Astrocyte (in vitro differentiated cells and primary cell): Measurements from ENCODE around the gene PROX2. TPM values are rescaled to one million over a fixed set of nuclear protein-coding genes. Genes with fewer than 3 reads are reported as not detected.

ENCODE experiments used
- DNase-seq: peaks from one replicate; pipeline ENCODE4 v3.0.0-alpha.2; 2010; ENCODE audit warnings: low read depth
- FAIRE-seq: peaks from 2 replicates; lab custom pipeline; 2011; peaks lifted over from hg19 to GRCh38; lab: Jason Lieb, UNC
- H2AFZ ChIP-seq: 2 replicates; pipeline ENCODE4 v1.6.0; 2012; ENCODE audit warnings: low read depth, low read length, inconsistent platforms
- H3K27ac ChIP-seq: 2 replicates; pipeline ENCODE4 v1.5.1; 2011; ENCODE audit warnings: low read depth, low read length, inconsistent platforms
- H3K27me3 ChIP-seq: 2 replicates; pipeline ENCODE4 v1.6.0; 2011; ENCODE audit warnings: low read length, inconsistent platforms; ENCODE audit not compliant: insufficient read depth
- H3K36me3 ChIP-seq: 2 replicates; pipeline ENCODE4 v1.5.1; 2011; ENCODE audit warnings: low read length, inconsistent platforms; ENCODE audit not compliant: insufficient read depth
- H3K4me1 ChIP-seq: 2 replicates; pipeline ENCODE4 v1.5.1; 2011; ENCODE audit warnings: low read length, inconsistent platforms; ENCODE audit not compliant: insufficient read depth
- H3K4me2 ChIP-seq: 2 replicates; pipeline ENCODE4 v1.6.0; 2012; ENCODE audit warnings: low read length, inconsistent platforms
- H3K4me3 ChIP-seq: 2 replicates; pipeline ENCODE4 v1.5.1; 2011; ENCODE audit warnings: low read depth, mild to moderate bottlenecking, low read length, inconsistent platforms; ENCODE audit not compliant: insufficient read depth
- H3K79me2 ChIP-seq: 2 replicates; pipeline ENCODE4 v1.6.0; 2012; ENCODE audit warnings: mild to moderate bottlenecking, low read length, inconsistent platforms; ENCODE audit not compliant: insufficient read depth
- H3K9ac ChIP-seq: 2 replicates; pipeline ENCODE4 v1.6.0; 2012; ENCODE audit warnings: mild to moderate bottlenecking, low read length, inconsistent platforms
- H3K9me3 ChIP-seq: 2 replicates; pipeline ENCODE4 v1.5.1; 2012; ENCODE audit warnings: low read depth, mild to moderate bottlenecking, low read length, inconsistent platforms; ENCODE audit not compliant: insufficient read depth
- H4K20me1 ChIP-seq: 2 replicates; pipeline ENCODE4 v1.6.0; 2012; ENCODE audit warnings: low read length, inconsistent platforms; ENCODE audit not compliant: insufficient read depth
- H3K27ac Mint-ChIP-seq: one replicate; pipeline ENCODE4 v1.8.0; 2021; ENCODE audit warnings: mild to moderate bottlenecking, mixed read lengths; ENCODE audit not compliant: unreplicated experiment
- H3K27me3 Mint-ChIP-seq: one replicate; pipeline ENCODE4 v1.8.0; 2021; ENCODE audit warnings: low read depth, mixed read lengths; ENCODE audit not compliant: unreplicated experiment
- H3K36me3 Mint-ChIP-seq: one replicate; pipeline ENCODE4 v1.8.0; 2021; ENCODE audit warnings: low read depth, mixed read lengths; ENCODE audit not compliant: unreplicated experiment
- H3K4me1 Mint-ChIP-seq: one replicate; pipeline ENCODE4 v1.8.0; 2021; ENCODE audit warnings: low read depth, mixed read lengths; ENCODE audit not compliant: unreplicated experiment
- H3K4me3 Mint-ChIP-seq: one replicate; pipeline ENCODE4 v1.8.0; 2021; ENCODE audit warnings: mild to moderate bottlenecking, moderate library complexity, mixed read lengths; ENCODE audit not compliant: unreplicated experiment
- H3K9me3 Mint-ChIP-seq: one replicate; pipeline ENCODE4 v1.8.0; 2021; ENCODE audit warnings: mild to moderate bottlenecking, mixed read lengths; ENCODE audit not compliant: unreplicated experiment
- CTCF ChIP-seq: IDR thresholded peaks from 2 replicates; pipeline ENCODE4 v1.5.1; 2011; ENCODE audit warnings: low read depth, mild to moderate bottlenecking, inconsistent platforms, low read length, moderate library complexity; ENCODE audit not compliant: insufficient read depth
- EZH2 ChIP-seq: IDR thresholded peaks from 2 replicates; pipeline ENCODE4 v1.6.1; 2012; ENCODE audit warnings: mild to moderate bottlenecking, low read length, inconsistent platforms; ENCODE audit not compliant: insufficient read depth
- total RNA-seq: library from RNA; stranded (reverse); gene quantifications from 2 replicates; pipeline ENCODE4 v1.2.1, GENCODE V29; 2021

The PROX2 gene
- total RNA-seq, 1 donor from 2014 or later, result not detected

- peaks cover 12% of the 10 kb centered on the region for H3K4me1 Mint-ChIP-seq
- DNase-seq (no peak), FAIRE-seq (no peak)
- Histone ChIP-seq H3K4me1 (peaks cover 3% of the 10 kb centered on the region), H2AFZ (no peak overlapping the region), H3K27me3 (peaks cover 2% of the 10 kb centered on the region), H3K36me3 (no peaks in the 10 kb centered on the region), H3K79me2 (no peaks in the 10 kb centered on the region), H3K4me3 (no peak overlapping the region), H3K27ac (no peak overlapping the region), H3K9me3 (no peaks in the 10 kb centered on the region), H3K9ac (no peak overlapping the region), H4K20me1 (no peaks in the 10 kb centered on the region), H3K4me2 (no peak overlapping the region)
- H3K9me3 Mint-ChIP-seq, result no peaks in the 10 kb centered on the region
- H3K4me3 Mint-ChIP-seq, result no peak overlapping the region
- TF ChIP-seq CTCF (no peak), EZH2 (no peak)
- no peak overlapping the region for H3K27ac Mint-ChIP-seq
- H3K36me3 Mint-ChIP-seq, result peaks cover 2% of the 10 kb centered on the region
- peaks cover 11% of the 10 kb centered on the region for H3K27me3 Mint-ChIP-seq
These were observed 17.9 kb downstream of the PROX2 start for GRCh38 chr14:74858022-74858421.

- DNase-seq (no peak), FAIRE-seq (no peak)
- Histone ChIP-seq H3K9me3 (no peaks in the 10 kb centered on the region), H4K20me1 (no peaks in the 10 kb centered on the region), H2AFZ (no peak overlapping the region), H3K79me2 (no peaks in the 10 kb centered on the region), H3K36me3 (no peaks in the 10 kb centered on the region), H3K4me3 (no peak overlapping the region), H3K9ac (no peak overlapping the region), H3K4me1 (peaks cover 6% of the 10 kb centered on the region), H3K4me2 (no peak overlapping the region), H3K27ac (no peak overlapping the region), H3K27me3 (no peaks in the 10 kb centered on the region)
- TF ChIP-seq EZH2, result no peak
- TF ChIP-seq CTCF, result no peak
- H3K27ac Mint-ChIP-seq, result no peak overlapping the region
- peaks cover 13% of the 10 kb centered on the region for H3K4me1 Mint-ChIP-seq
- H3K9me3 Mint-ChIP-seq, result no peaks in the 10 kb centered on the region
- H3K36me3 Mint-ChIP-seq, result peaks cover 2% of the 10 kb centered on the region
- H3K4me3 Mint-ChIP-seq, result no peak overlapping the region
- H3K27me3 Mint-ChIP-seq, result peaks cover 5% of the 10 kb centered on the region
These were observed 19.6 kb downstream of the PROX2 start for GRCh38 chr14:74856366-74856765.

GRCh38 chr14:74855945-74856344 is 20.0 kb downstream of the PROX2 start:
- no peak overlapping the region for H3K4me3 ChIP-seq
- no peak for TF ChIP-seq EZH2
- no peak for TF ChIP-seq CTCF
- H3K4me1 ChIP-seq, result peaks cover 6% of the 10 kb centered on the region
- H2AFZ ChIP-seq, result no peak overlapping the region
- H3K27me3 ChIP-seq, result no peaks in the 10 kb centered on the region
- H3K9me3 ChIP-seq, result no peaks in the 10 kb centered on the region
- Mint-ChIP-seq H3K36me3 (peaks cover 2% of the 10 kb centered on the region), H3K4me3 (no peak overlapping the region), H3K27me3 (peaks cover 5% of the 10 kb centered on the region), H3K4me1 (peaks cover 13% of the 10 kb centered on the region), H3K9me3 (no peaks in the 10 kb centered on the region), H3K27ac (no peak overlapping the region)
- H3K79me2 ChIP-seq, result no peaks in the 10 kb centered on the region
- H3K4me2 ChIP-seq, result no peak overlapping the region
- no peak for DNase-seq
- H4K20me1 ChIP-seq, result no peaks in the 10 kb centered on the region
- no peak overlapping the region for H3K9ac ChIP-seq
- H3K27ac ChIP-seq, result no peak overlapping the region
- no peaks in the 10 kb centered on the region for H3K36me3 ChIP-seq
- no peak for FAIRE-seq
